ENCODE results near the gene SIAH1.

- TF ChIP-seq POLR2AphosphoS5 (IDR thresholded peaks at IDR 0.05) (no peak), EZH2 (IDR thresholded peaks at IDR 0.05; ENCODE audit: borderline replicate concordance, insufficient read depth, low read length, poor library complexity, severe bottlenecking) (no peak), CTCF (IDR thresholded peaks at IDR 0.05; ENCODE audit: poor library complexity, severe bottlenecking) (peak; percentile 75), MXI1 (conservative IDR thresholded peaks at IDR 0.05; ENCODE audit: poor library complexity, severe bottlenecking) (no peak), TAF1 (IDR thresholded peaks at IDR 0.05; ENCODE audit: low read depth) (no peak)
These were observed 31.5 kb downstream of the SIAH1 start for GRCh38 chr16:48353565-48354163.

Data from neural cell (in vitro differentiated cells).